Mesendoderm (in vitro differentiated cells): Measurements from ENCODE around the gene CREB5.

ENCODE experiments used
- DNase-seq: peaks from one replicate; pipeline ENCODE4 v3.0.0; 2013
- H2AK5ac ChIP-seq: 2 replicates; pipeline ENCODE4 v1.6.1; 2013; ENCODE audit warnings: low read length, inconsistent platforms
- H2BK120ac ChIP-seq: 2 replicates; pipeline ENCODE4 v1.6.1; 2013; ENCODE audit warnings: low read depth, mild to moderate bottlenecking, low read length, moderate library complexity, mixed read lengths
- H2BK15ac ChIP-seq: replicated peaks from 2 replicates; pipeline ENCODE4 v1.6.1; 2013; ENCODE audit warnings: low read depth, mild to moderate bottlenecking, moderate library complexity
- H2BK5ac ChIP-seq: 2 replicates; pipeline ENCODE4 v1.6.1; 2013; ENCODE audit warnings: low read length, inconsistent platforms
- H3K18ac ChIP-seq: 2 replicates; pipeline ENCODE4 v1.6.1; 2013; ENCODE audit warnings: mild to moderate bottlenecking, low read length, mixed read lengths
- H3K23ac ChIP-seq: one replicate; pipeline ENCODE4 v1.6.1; 2013; ENCODE audit warnings: low read length
- H3K27ac ChIP-seq: 2 replicates; pipeline ENCODE4 v1.5.1; 2013; ENCODE audit warnings: low read depth, mild to moderate bottlenecking, inconsistent platforms, low read length, moderate library complexity
- H3K27me3 ChIP-seq: 2 replicates; pipeline ENCODE4 v1.6.1; 2013; ENCODE audit warnings: low read length, control low read depth, mild to moderate bottlenecking, inconsistent platforms; ENCODE audit not compliant: insufficient read depth, poor library complexity
- H3K36me3 ChIP-seq: 2 replicates; pipeline ENCODE4 v1.6.1; 2013; ENCODE audit warnings: low read length, inconsistent platforms; ENCODE audit not compliant: control insufficient read depth, insufficient read depth
- H3K4ac ChIP-seq: one replicate; pipeline ENCODE4 v1.6.1; 2013; ENCODE audit warnings: low read depth, mild to moderate bottlenecking, low read length, moderate library complexity
- H3K4me1 ChIP-seq: 2 replicates; pipeline ENCODE4 v1.6.1; 2013; ENCODE audit warnings: low read depth, low read length, inconsistent platforms; ENCODE audit not compliant: control insufficient read depth
- H3K4me2 ChIP-seq: 2 replicates; pipeline ENCODE4 v1.6.1; 2013; ENCODE audit warnings: low read length
- H3K4me3 ChIP-seq: 2 replicates; pipeline ENCODE4 v1.5.1; 2013; ENCODE audit warnings: mild to moderate bottlenecking, low read length
- H3K56ac ChIP-seq: one replicate; pipeline ENCODE4 v1.6.1; 2013; ENCODE audit warnings: low read length
- H3K79me1 ChIP-seq: 2 replicates; pipeline ENCODE4 v1.6.1; 2013; ENCODE audit warnings: low read length, inconsistent platforms
- H3K79me2 ChIP-seq: 2 replicates; pipeline ENCODE4 v1.6.1; 2013; ENCODE audit warnings: mild to moderate bottlenecking, low read length; ENCODE audit not compliant: control insufficient read depth, insufficient read depth
- H3K9ac ChIP-seq: 2 replicates; pipeline ENCODE4 v1.6.1; 2013; ENCODE audit warnings: low read length, inconsistent platforms
- H4K5ac ChIP-seq: one replicate; pipeline ENCODE4 v1.6.1; 2013; ENCODE audit warnings: low read length
- H4K8ac ChIP-seq: one replicate; pipeline ENCODE4 v1.6.1; 2013; ENCODE audit warnings: low read depth, mild to moderate bottlenecking, control low read depth, low read length, moderate library complexity
- WGBS: extraction: QIAGEN DNeasy Blood & Tissue Kit; methylation state at CpG from one replicate; pipeline ENCODE4 v1.1.7; 2013; ENCODE audit warnings: low lambda C conversion rate, missing lambda C conversion rate; ENCODE audit not compliant: insufficient coverage; ENCODE audit errors: extremely low coverage; 5-methylcytosine and 5-hydroxymethylcytosine counted together

The CREB5 gene

DNA sequence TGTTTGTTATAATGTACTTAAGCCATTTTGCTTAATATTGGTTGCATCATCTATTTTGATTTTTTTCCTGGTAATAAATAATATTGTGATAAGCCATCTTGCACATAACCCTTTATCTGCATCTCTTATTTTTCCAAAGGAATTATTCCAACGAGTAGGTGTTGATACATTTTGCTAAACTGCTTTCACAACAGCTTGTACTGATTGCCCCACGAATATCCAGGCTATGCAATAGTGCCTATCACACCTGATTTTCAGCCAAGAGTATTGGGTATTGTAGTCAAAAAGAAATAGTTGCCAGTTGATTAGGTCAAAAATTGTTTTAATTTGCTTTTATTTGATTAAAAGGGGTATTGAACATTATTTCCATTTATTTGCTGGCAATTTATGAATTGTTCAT is 20.7 kb downstream of the CREB5 start:
- Histone ChIP-seq H3K4me2 (no peak overlapping the region), H3K36me3 (no peaks in the 10 kb centered on the region), H3K9ac (no peak overlapping the region), H2BK120ac (no peak overlapping the region), H3K4me1 (peaks cover 10% of the 10 kb centered on the region), H3K79me2 (no peaks in the 10 kb centered on the region), H3K4ac (no peak overlapping the region), H3K27me3 (no peaks in the 10 kb centered on the region), H4K5ac (no peak overlapping the region), H3K23ac (no peak overlapping the region), H3K18ac (no peak overlapping the region), H3K27ac (no peak overlapping the region), H2BK15ac (no peak overlapping the region), H3K56ac (no peak overlapping the region), H4K8ac (no peak overlapping the region), H3K4me3 (no peak overlapping the region), H2AK5ac (no peak overlapping the region), H2BK5ac (no peak overlapping the region), H3K79me1 (no peaks in the 10 kb centered on the region)
- no peak for DNase-seq
- no CpG with 5 or more reads among the region's 2 CpGs for WGBS

GRCh38 chr7:28433699-28434219 is 21.4 kb downstream of the CREB5 start:
- Histone ChIP-seq H3K36me3 (no peaks in the 10 kb centered on the region), H3K79me2 (no peaks in the 10 kb centered on the region), H3K4me3 (no peak overlapping the region), H2BK120ac (no peak overlapping the region), H2BK15ac (no peak overlapping the region), H4K8ac (no peak overlapping the region), H3K18ac (no peak overlapping the region), H4K5ac (no peak overlapping the region), H2AK5ac (no peak overlapping the region), H3K4me1 (peaks cover 10% of the 10 kb centered on the region), H3K27ac (no peak overlapping the region), H3K79me1 (no peaks in the 10 kb centered on the region), H3K9ac (no peak overlapping the region), H3K23ac (no peak overlapping the region), H2BK5ac (no peak overlapping the region), H3K56ac (no peak overlapping the region), H3K27me3 (no peaks in the 10 kb centered on the region), H3K4ac (no peak overlapping the region), H3K4me2 (no peak overlapping the region)
- peak; percentile 95 for DNase-seq
- WGBS, result no CpG with 5 or more reads among the region's 4 CpGs

DNA sequence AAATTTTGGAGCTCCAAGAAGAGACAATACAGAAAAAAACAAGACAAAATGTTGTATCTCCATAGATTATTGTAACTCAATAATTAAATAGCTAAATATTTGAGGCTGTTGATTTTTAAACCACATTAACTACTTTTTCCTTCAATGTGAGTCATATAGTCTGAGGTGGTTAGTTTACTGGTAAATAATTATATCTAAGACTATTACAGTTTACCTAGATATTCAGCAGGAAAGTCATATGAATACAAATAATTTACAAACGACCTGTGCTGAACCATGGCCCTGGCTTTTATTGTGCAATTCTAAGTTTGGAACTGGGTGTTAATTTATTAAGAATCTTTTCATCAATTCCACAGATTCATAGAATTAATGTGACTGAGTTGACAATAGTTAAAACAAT is 22.2 kb downstream of the CREB5 start:
- Histone ChIP-seq H3K4me2 (no peak overlapping the region), H3K79me1 (no peaks in the 10 kb centered on the region), H3K79me2 (no peaks in the 10 kb centered on the region), H2BK120ac (no peak overlapping the region), H2AK5ac (no peak overlapping the region), H3K27ac (no peak overlapping the region), H4K8ac (no peak overlapping the region), H2BK5ac (no peak overlapping the region), H3K23ac (no peak overlapping the region), H3K4me1 (peaks cover 10% of the 10 kb centered on the region), H4K5ac (no peak overlapping the region), H2BK15ac (no peak overlapping the region), H3K4ac (no peak overlapping the region), H3K9ac (no peak overlapping the region), H3K36me3 (no peaks in the 10 kb centered on the region), H3K4me3 (no peak overlapping the region), H3K18ac (no peak overlapping the region), H3K27me3 (no peaks in the 10 kb centered on the region), H3K56ac (no peak overlapping the region)
- DNase-seq, result no peak
- no CpG with 5 or more reads among the region's 1 CpG for WGBS

- no peak overlapping the region for H3K23ac ChIP-seq
- DNase-seq, result no peak
- H4K5ac ChIP-seq, result no peak overlapping the region
- H2BK120ac ChIP-seq, result no peak overlapping the region
- H3K4me3 ChIP-seq, result no peak overlapping the region
- no peaks in the 10 kb centered on the region for H3K79me2 ChIP-seq
- H2BK5ac ChIP-seq, result no peak overlapping the region
- no peak overlapping the region for H2AK5ac ChIP-seq
- no peaks in the 10 kb centered on the region for H3K79me1 ChIP-seq
- H3K4ac ChIP-seq, result no peak overlapping the region
- peaks cover 5% of the 10 kb centered on the region for H3K4me1 ChIP-seq
- no peak overlapping the region for H3K27ac ChIP-seq
- H4K8ac ChIP-seq, result no peak overlapping the region
- no peaks in the 10 kb centered on the region for H3K36me3 ChIP-seq
- no peak overlapping the region for H3K9ac ChIP-seq
- no peak overlapping the region for H2BK15ac ChIP-seq
- H3K27me3 ChIP-seq, result no peaks in the 10 kb centered on the region
- H3K56ac ChIP-seq, result no peak overlapping the region
- H3K18ac ChIP-seq, result no peak overlapping the region
- WGBS, result no CpG with 5 or more reads among the region's 4 CpGs
- H3K4me2 ChIP-seq, result no peak overlapping the region
Observed at GRCh38 chr7:28435152-28435551, 22.8 kb downstream of the CREB5 start.

- no peak overlapping the region for H3K4ac ChIP-seq
- H3K56ac ChIP-seq, result no peak overlapping the region
- no peak overlapping the region for H2AK5ac ChIP-seq
- no peak overlapping the region for H3K23ac ChIP-seq
- no peaks in the 10 kb centered on the region for H3K27me3 ChIP-seq
- no peak overlapping the region for H3K18ac ChIP-seq
- H3K4me1 ChIP-seq, result peaks cover 4% of the 10 kb centered on the region
- H3K9ac ChIP-seq, result no peak overlapping the region
- H4K8ac ChIP-seq, result no peak overlapping the region
- H3K4me2 ChIP-seq, result no peak overlapping the region
- WGBS, result no CpG with 5 or more reads among the region's 2 CpGs
- H2BK5ac ChIP-seq, result no peak overlapping the region
- DNase-seq, result no peak
- no peak overlapping the region for H2BK15ac ChIP-seq
- H2BK120ac ChIP-seq, result no peak overlapping the region
- no peak overlapping the region for H3K27ac ChIP-seq
- H3K36me3 ChIP-seq, result no peaks in the 10 kb centered on the region
- no peak overlapping the region for H3K4me3 ChIP-seq
- no peak overlapping the region for H4K5ac ChIP-seq
- H3K79me2 ChIP-seq, result no peaks in the 10 kb centered on the region
- no peaks in the 10 kb centered on the region for H3K79me1 ChIP-seq
Observed at GRCh38 chr7:28435732-28436378, 23.5 kb downstream of the CREB5 start.

GRCh38 chr7:28440055-28440601 is 27.8 kb downstream of the CREB5 start:
- H3K4me1 ChIP-seq, result no peaks in the 10 kb centered on the region
- no CpG with 5 or more reads among the region's 8 CpGs for WGBS
- no peak overlapping the region for H2BK120ac ChIP-seq
- DNase-seq, result no peak
- no peak overlapping the region for H3K4me3 ChIP-seq
- no peak overlapping the region for H3K4me2 ChIP-seq
- H3K9ac ChIP-seq, result no peak overlapping the region
- H3K23ac ChIP-seq, result no peak overlapping the region
- no peak overlapping the region for H4K5ac ChIP-seq
- H2BK5ac ChIP-seq, result no peak overlapping the region
- H3K36me3 ChIP-seq, result no peaks in the 10 kb centered on the region
- H2AK5ac ChIP-seq, result no peak overlapping the region
- H3K4ac ChIP-seq, result no peak overlapping the region
- H3K56ac ChIP-seq, result no peak overlapping the region
- no peak overlapping the region for H4K8ac ChIP-seq
- no peaks in the 10 kb centered on the region for H3K79me1 ChIP-seq
- H3K27me3 ChIP-seq, result no peaks in the 10 kb centered on the region
- H2BK15ac ChIP-seq, result no peak overlapping the region
- H3K18ac ChIP-seq, result no peak overlapping the region
- H3K27ac ChIP-seq, result no peak overlapping the region
- no peaks in the 10 kb centered on the region for H3K79me2 ChIP-seq
